ENCODE measurements around the gene DENND1A. TPM values are rescaled to one million over a fixed set of nuclear protein-coding genes. Genes with fewer than 3 reads are reported as not detected.

DENND1A gene
- total RNA-seq, 1 donor from 2014 or later = 25.2 TPM

DNA sequence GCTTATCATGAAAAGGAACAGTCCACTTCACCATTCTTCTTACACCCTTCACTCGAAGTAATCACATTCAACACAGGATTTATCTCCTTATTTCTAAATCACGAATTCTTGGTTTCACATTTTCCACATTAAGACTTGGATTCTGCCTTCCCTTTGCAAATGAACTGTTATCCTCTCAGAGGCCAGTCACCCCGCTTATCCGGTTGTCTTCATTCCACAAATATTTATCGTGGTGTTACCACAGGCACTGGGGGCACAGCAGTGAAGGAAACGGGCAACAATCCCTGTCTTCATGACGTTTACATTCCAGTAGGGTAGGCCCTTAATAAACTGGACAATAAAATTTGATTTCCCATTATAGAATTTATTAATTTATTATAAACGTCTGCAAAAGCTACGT, 284.2 kb downstream of the DENND1A start:
- ChIA-PET POLR2A (no interaction called here), CTCF (no interaction called here)
- intact Hi-C loops (cut with micrococcal nuclease) = no loop called here
- Mint-ChIP-seq H3K27ac (no peak overlapping the region), H3K27me3 (no peaks in the 10 kb centered on the region), H3K36me3 (ENCODE audit: low read depth) (peaks cover 18% of the 10 kb centered on the region), H3K9me3 (no peaks in the 10 kb centered on the region), H3K4me3 (no peak overlapping the region), H3K4me1 (peaks cover 10% of the 10 kb centered on the region)
- DNase-seq (no peak), ATAC-seq (ENCODE audit: low read depth) (no peak)
- TF ChIP-seq, protein P1, sequence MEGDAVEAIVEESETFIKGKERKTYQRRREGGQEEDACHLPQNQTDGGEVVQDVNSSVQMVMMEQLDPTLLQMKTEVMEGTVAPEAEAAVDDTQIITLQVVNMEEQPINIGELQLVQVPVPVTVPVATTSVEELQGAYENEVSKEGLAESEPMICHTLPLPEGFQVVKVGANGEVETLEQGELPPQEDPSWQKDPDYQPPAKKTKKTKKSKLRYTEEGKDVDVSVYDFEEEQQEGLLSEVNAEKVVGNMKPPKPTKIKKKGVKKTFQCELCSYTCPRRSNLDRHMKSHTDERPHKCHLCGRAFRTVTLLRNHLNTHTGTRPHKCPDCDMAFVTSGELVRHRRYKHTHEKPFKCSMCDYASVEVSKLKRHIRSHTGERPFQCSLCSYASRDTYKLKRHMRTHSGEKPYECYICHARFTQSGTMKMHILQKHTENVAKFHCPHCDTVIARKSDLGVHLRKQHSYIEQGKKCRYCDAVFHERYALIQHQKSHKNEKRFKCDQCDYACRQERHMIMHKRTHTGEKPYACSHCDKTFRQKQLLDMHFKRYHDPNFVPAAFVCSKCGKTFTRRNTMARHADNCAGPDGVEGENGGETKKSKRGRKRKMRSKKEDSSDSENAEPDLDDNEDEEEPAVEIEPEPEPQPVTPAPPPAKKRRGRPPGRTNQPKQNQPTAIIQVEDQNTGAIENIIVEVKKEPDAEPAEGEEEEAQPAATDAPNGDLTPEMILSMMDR (IDR thresholded peaks at IDR 0.05) = no peak

DNA sequence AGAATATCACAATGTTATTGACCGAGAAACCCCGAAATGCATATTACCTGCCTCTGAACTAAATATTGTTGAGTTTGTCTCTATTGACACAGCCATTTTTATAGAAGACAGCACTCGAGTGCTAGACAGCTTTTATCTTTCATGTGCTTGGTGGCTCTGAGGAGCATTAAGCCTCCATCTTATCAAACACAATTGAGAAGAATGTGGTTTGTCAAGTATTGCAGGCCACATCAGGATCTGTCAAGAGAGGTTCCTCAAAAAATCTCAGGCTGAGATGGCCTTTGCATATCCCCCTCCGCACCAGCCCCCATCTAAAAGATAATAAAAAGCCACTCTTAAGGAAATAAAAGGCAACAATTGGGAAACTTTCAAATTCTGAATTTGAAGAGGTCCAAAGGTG, 284.8 kb downstream of the DENND1A start:
- Mint-ChIP-seq H3K27ac (no peak overlapping the region), H3K36me3 (ENCODE audit: low read depth) (peaks cover 18% of the 10 kb centered on the region), H3K4me1 (peaks cover 10% of the 10 kb centered on the region), H3K4me3 (no peak overlapping the region), H3K27me3 (no peaks in the 10 kb centered on the region), H3K9me3 (no peaks in the 10 kb centered on the region)
- no peak for ATAC-seq (ENCODE audit: low read depth)
- no peak for DNase-seq
- CTCF ChIA-PET = no interaction called here
- intact Hi-C loops (cut with micrococcal nuclease) = no loop called here
- POLR2A ChIA-PET = no interaction called here
- TF ChIP-seq, protein P1 (IDR thresholded peaks at IDR 0.05) = no peak

DNA sequence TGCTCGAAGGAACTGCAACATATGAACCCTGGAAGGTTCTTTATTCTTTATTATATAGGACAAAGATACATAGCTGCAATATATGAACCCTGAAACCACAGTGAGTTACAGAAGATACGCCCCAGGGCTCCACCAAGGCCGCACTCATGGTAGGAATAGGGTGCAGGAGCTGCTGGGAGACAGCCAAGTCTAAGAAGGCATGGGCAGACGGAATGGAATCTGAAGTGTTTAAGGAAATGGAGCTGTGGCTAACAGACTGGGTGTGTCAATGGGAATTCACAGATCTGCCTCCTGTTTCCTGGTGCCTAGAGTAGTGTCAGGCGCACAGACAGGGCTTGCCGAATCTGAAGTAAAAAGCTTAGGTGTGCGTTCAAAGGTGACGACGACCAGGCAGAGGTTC, 286.4 kb downstream of the DENND1A start:
- ChIA-PET CTCF (no interaction called here), POLR2A (no interaction called here)
- H3K9me3 Mint-ChIP-seq = no peaks in the 10 kb centered on the region
- no peaks in the 10 kb centered on the region for H3K27me3 Mint-ChIP-seq
- ATAC-seq (ENCODE audit: low read depth) (no peak), DNase-seq (no peak)
- peaks cover 1% of the 10 kb centered on the region for H3K4me1 Mint-ChIP-seq
- intact Hi-C loops (cut with micrococcal nuclease) = no loop called here
- H3K36me3 Mint-ChIP-seq (ENCODE audit: low read depth) = peaks cover 18% of the 10 kb centered on the region
- TF ChIP-seq, protein P1 (IDR thresholded peaks at IDR 0.05) = no peak
- H3K4me3 Mint-ChIP-seq = no peak overlapping the region
- no peak overlapping the region for H3K27ac Mint-ChIP-seq

DNA sequence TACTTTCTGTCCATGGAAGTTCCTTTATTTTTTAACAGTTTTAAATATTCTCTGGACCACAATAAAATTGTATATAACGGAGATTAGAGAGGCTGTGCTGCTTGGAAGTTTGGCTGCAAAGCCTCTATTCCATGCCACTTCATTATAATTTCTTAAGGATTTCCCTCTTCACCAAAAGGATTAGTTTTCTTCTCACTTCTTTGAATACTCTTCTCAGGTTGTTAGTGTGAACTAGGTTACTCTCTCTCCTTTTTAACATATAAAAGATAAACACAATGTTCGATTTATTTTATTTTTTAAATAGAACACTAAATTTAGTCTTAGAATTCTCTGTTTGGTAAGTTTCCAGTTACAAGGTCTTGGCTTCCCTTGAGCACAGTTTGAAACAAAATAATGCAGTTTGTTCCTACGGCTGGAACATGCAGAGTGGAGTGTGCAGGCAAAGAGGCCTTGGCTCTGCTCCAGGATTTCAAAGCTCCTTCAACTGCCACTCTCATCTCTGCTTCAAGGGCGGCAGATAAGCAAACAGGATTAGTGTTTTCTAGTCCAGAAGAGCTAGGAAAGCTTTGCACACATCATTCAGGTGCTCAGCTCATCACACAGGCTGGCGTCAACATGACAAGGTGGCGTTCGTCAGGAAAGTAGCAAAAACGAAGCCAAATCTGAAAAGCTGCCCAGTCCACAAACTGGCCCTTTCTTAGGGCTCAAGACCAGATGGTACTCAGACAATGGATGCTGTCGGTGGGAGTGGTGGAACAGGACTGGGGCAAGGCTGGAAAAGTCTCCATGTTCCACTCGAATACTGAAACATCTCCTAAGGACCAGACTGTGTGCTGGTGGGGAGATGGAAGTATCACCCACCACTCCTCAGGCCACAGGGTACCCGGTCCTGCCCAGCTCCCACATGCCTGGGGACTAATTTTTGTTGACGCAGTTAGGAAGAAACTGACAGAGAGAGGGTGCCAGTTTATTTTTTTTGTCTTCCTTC, 287.3 kb downstream of the DENND1A start:
- TF ChIP-seq, protein P1 (IDR thresholded peaks at IDR 0.05) = no peak
- POLR2A ChIA-PET = no interaction called here
- no peak overlapping the region for H3K27ac Mint-ChIP-seq

DNA sequence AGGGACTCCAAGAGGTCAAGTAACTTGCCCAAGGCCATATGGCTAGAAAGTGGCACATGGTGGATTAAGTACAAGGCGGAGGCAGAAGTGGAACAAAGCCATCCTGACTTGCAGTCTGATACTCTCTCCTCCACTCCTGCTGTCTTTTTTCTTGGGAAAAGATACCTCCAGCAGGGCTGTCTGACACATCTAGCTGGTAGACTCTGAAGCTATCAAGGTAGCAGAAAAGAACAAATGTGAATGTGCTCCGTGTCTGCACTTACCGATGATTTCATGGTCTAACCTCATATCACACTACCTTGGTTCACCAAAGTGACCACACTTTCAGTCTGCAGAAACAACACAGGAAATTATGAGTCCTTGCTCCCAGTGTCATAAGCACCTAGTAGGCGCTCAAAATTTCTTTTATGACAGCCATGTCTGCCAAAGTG, 289.1 kb downstream of the DENND1A start:
- POLR2A ChIA-PET = interaction anchor here (0.7 kb wide), 2 partner anchors 39 to 178 kb away, joined by 3 to 4 read pairs; no protein-coding TSS in a partner anchor
- Mint-ChIP-seq H3K27me3 (no peaks in the 10 kb centered on the region), H3K27ac (no peak overlapping the region), H3K4me1 (peaks cover 17% of the 10 kb centered on the region), H3K4me3 (no peak overlapping the region), H3K9me3 (no peaks in the 10 kb centered on the region), H3K36me3 (ENCODE audit: low read depth) (peaks cover 8% of the 10 kb centered on the region)
- DNase-seq = no peak
- no peak for ATAC-seq (ENCODE audit: low read depth)
- CTCF ChIA-PET = no interaction called here
- intact Hi-C loops (cut with micrococcal nuclease) = no loop called here
- TF ChIP-seq, protein P1 (IDR thresholded peaks at IDR 0.05) = no peak

More for the DNA sequence above, 287.3 kb downstream of the DENND1A start:
- H3K4me1 Mint-ChIP-seq = peaks cover 11% of the 10 kb centered on the region
- DNase-seq (no peak), ATAC-seq (ENCODE audit: low read depth) (no peak)
- no peaks in the 10 kb centered on the region for H3K9me3 Mint-ChIP-seq
- peaks cover 17% of the 10 kb centered on the region for H3K36me3 Mint-ChIP-seq (ENCODE audit: low read depth)
- H3K27me3 Mint-ChIP-seq = no peaks in the 10 kb centered on the region
- H3K4me3 Mint-ChIP-seq = no peak overlapping the region
- CTCF ChIA-PET = no interaction called here
- intact Hi-C loops (cut with micrococcal nuclease) = no loop called here

Data from activated B cell treated with CpG ODN at 0.5 μM for 24 hours (primary cell).